Epithelial cell of esophagus (primary cell): ENCODE data around the gene MAP3K21.

Experiments used
- DNase-seq: peaks from one replicate; pipeline ENCODE4 v3.0.0; 2010; ENCODE audit warnings: low read depth
- H3K4me3 ChIP-seq: 2 replicates; pipeline ENCODE4 v1.5.1; 2011; ENCODE audit warnings: mild to moderate bottlenecking, low read length, control low read depth
- CTCF ChIP-seq: IDR thresholded peaks from 2 replicates; pipeline ENCODE4 v1.5.1; 2011; ENCODE audit warnings: low read depth, mild to moderate bottlenecking, low read length, control low read depth, inconsistent platforms; ENCODE audit not compliant: insufficient read depth; ENCODE audit errors: missing control alignments

The MAP3K21 gene

DNA sequence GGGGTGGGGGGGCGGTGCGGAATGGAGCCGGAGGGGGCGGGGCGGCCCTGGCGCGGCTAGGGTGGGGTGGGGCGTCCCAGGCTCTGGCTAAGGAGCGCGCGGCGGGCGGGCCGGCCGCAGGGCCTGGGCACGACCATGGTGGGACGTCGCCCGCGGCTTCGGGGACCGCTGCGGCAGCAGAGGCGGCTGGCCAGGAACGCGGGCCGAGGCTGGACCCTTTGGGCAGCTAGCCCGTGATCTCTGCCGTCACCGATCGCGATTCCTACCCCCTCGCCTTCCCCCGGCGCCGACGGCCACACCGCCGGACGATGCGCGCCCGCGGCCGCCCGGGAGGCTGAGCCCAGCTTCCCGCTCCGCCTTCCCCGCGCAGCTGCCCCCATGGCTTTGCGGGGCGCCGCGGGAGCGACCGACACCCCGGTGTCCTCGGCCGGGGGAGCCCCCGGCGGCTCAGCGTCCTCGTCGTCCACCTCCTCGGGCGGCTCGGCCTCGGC, at the start of gene MAP3K21:
Gene MAP3K21, plus strand, starts transcription at position 74 of the 491 bp plus-strand sequence. Its CDS starts 305 bp downstream, at position 379.
- TF ChIP-seq CTCF, result no peak

DNA sequence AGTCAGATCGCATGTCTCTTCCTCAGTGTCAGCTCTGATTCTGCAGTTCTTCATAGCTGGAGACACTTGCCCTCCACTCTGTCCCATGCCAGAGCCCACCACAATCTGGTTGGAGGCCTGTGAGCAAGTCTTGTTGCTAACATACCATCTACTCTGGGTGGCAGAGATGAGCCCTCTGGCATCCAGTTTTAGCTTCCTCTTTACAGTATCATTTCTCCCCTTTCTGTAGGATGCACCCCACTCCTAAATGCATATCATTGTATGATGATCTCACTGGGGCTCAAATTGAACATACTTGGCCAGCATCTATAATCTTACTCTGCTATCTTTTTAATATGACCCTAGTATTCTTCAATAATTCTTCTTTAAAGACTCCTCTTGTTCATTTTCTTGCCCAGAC, 48.9 kb upstream of the MAP3K21 start:
- no peak for TF ChIP-seq CTCF
- no peak overlapping the region for H3K4me3 ChIP-seq
- no peak for DNase-seq

More for the DNA sequence above, at the start of gene MAP3K21:
- H3K4me3 ChIP-seq, result peak within 1 kb of the TSS; percentile 76
- DNase-seq, result no peak

DNA sequence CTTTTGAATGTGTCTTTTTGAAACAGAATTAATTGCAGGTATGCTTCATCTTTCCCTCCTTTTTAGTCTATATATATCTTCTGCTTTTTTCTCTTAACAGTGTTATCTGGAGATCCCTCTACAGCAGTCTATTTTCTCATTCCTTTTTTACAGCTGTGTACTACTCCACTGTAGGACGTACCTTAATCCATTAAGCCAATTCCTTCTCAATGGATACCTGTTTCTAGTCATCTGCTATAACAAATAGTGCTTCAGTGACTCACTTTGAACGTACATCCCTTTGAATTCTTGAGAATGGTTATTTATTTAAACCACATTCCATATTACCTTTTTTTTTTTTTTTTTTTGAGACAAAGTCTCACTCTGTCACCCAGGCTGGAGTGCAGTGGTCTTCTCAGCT, 47.6 kb upstream of the MAP3K21 start:
- no peak overlapping the region for H3K4me3 ChIP-seq
- TF ChIP-seq CTCF, result no peak
- DNase-seq, result no peak

GRCh38 chr1:233281711-233282581, 45.6 kb upstream of the MAP3K21 start:
- DNase-seq, result no peak
- no peak overlapping the region for H3K4me3 ChIP-seq
- no peak for TF ChIP-seq CTCF

GRCh38 chr1:233282582-233282886, 45.0 kb upstream of the MAP3K21 start:
- no peak overlapping the region for H3K4me3 ChIP-seq
- TF ChIP-seq CTCF, result no peak
- no peak for DNase-seq

DNA sequence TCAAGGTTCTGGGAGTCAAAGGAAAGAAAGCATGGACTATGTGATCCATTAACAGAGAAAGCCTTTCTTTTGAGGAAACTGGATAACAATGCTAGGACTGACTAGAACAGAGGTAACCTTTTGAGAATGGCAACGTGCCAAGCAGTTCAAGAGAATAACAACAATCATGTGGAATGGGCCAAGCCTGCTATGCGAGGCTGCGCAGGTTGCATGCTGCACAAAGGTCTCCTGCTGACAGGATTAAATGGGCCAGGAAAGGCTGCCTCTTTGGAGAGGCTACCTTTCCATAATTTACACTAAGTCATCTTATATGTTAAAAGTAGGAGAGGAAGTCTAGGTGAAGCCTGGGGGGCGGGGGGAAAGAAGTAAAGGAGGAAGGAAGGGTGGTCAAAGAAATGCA, 37.8 kb upstream of the MAP3K21 start:
- TF ChIP-seq CTCF, result no peak
- DNase-seq, result no peak
- no peak overlapping the region for H3K4me3 ChIP-seq
